ENCODE results near the gene NXPH1.

The NXPH1 gene

DNA sequence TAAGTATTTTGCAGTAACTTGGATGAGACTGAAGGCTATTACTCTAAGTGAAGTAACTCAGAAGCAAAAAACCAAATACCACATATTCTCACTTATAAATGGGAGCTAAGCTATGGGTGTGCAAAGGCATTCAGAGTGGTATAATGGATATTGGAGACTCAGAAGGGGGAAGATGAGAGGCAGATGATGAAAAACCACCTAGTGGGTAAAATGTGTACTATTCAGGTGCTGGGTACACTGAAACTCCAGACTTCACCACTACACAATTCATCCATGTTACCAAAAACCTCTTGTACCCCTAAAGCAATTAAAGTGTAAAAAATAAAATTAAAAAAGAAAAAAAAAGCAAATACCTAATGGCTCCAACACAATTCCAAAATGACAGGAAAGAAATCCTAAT, 351.7 kb downstream of the NXPH1 start:
- no peaks in the 10 kb centered on the region for H3K9me3 ChIP-seq (ENCODE audit: severe bottlenecking)
- H3K27me3 ChIP-seq (ENCODE audit: insufficient read depth, poor library complexity, severe bottlenecking): no peaks in the 10 kb centered on the region
- no peaks in the 10 kb centered on the region for H3K36me3 ChIP-seq (ENCODE audit: low read depth)
- TF ChIP-seq, protein P1, sequence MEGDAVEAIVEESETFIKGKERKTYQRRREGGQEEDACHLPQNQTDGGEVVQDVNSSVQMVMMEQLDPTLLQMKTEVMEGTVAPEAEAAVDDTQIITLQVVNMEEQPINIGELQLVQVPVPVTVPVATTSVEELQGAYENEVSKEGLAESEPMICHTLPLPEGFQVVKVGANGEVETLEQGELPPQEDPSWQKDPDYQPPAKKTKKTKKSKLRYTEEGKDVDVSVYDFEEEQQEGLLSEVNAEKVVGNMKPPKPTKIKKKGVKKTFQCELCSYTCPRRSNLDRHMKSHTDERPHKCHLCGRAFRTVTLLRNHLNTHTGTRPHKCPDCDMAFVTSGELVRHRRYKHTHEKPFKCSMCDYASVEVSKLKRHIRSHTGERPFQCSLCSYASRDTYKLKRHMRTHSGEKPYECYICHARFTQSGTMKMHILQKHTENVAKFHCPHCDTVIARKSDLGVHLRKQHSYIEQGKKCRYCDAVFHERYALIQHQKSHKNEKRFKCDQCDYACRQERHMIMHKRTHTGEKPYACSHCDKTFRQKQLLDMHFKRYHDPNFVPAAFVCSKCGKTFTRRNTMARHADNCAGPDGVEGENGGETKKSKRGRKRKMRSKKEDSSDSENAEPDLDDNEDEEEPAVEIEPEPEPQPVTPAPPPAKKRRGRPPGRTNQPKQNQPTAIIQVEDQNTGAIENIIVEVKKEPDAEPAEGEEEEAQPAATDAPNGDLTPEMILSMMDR (IDR thresholded peaks at IDR 0.05; ENCODE audit: poor library complexity, severe bottlenecking): no peak
- no peak overlapping the region for H3K4me3 ChIP-seq (ENCODE audit: severe bottlenecking)
- ATAC-seq (ENCODE audit: low read depth): no peak
- no peak overlapping the region for H3K27ac ChIP-seq (ENCODE audit: poor library complexity, severe bottlenecking)
- no peak for DNase-seq (ENCODE audit: low spot score)
- H3K4me1 ChIP-seq (ENCODE audit: insufficient read depth, poor library complexity, severe bottlenecking): no peaks in the 10 kb centered on the region

DNA sequence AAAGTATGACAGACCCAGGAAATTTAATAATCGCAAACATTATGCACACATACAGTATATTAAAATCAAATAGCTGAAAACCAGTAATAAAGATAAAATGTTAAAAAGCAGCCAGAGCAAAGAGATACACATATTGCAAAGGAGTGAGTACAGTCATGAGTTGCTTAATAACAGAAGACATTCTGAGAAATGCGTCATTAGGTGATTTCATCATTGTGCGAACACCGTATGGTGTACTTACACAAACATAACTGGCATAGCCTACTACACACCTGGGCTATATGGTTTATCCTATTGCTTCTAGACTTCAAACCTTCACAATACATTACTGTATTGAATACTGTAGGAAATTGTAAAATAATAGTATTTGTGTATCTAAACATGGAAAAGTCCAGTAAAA, 367.6 kb downstream of the NXPH1 start:
- no peaks in the 10 kb centered on the region for H3K9me3 ChIP-seq (ENCODE audit: severe bottlenecking)
- H3K27ac ChIP-seq (ENCODE audit: poor library complexity, severe bottlenecking): no peak overlapping the region
- TF ChIP-seq, protein P1 (IDR thresholded peaks at IDR 0.05; ENCODE audit: poor library complexity, severe bottlenecking): no peak
- no peak for DNase-seq (ENCODE audit: low spot score)
- no peak for ATAC-seq (ENCODE audit: low read depth)
- H3K4me3 ChIP-seq (ENCODE audit: severe bottlenecking): no peak overlapping the region
- H3K27me3 ChIP-seq (ENCODE audit: insufficient read depth, poor library complexity, severe bottlenecking): no peaks in the 10 kb centered on the region
- H3K4me1 ChIP-seq (ENCODE audit: insufficient read depth, poor library complexity, severe bottlenecking): no peaks in the 10 kb centered on the region
- H3K36me3 ChIP-seq (ENCODE audit: low read depth): no peaks in the 10 kb centered on the region
